Activated CD4-positive, CD25-positive, alpha-beta regulatory T cell (primary cell): Measurements from ENCODE around the gene HOXA3.

Experiments
- DNase-seq, 4 experiments: peaks; one replicate each; lab custom pipeline; 2025; lab: John Stamatoyannopoulos, UW

Gene HOXA3

GRCh38 chr7:27151931-27152815, at the start of gene HOXA3:
HOXA3 (minus strand) TSS chr7:27152583; CDS start chr7:27110640, 41,943 bp downstream.
- DNase-seq, result no peak

- no peak for DNase-seq
Observed at GRCh38 chr7:27201580-27202017, 49.2 kb upstream of the HOXA3 start.

- DNase-seq, result no peak
Observed at GRCh38 chr7:27200761-27201579, 48.6 kb upstream of the HOXA3 start.

GRCh38 chr7:27199849-27200760, 47.7 kb upstream of the HOXA3 start, which contains the start of gene HOXA13:
HOXA13 (minus strand) TSS chr7:27200091; CDS start chr7:27200077, 14 bp downstream.
- DNase-seq, result no peak

GRCh38 chr7:27198871-27199801, 46.8 kb upstream of the HOXA3 start:
- DNase-seq, result no peak

GRCh38 chr7:27198138-27198841, 45.9 kb upstream of the HOXA3 start:
- no peak for DNase-seq

GRCh38 chr7:27197137-27198042, 45.0 kb upstream of the HOXA3 start:
- no peak for DNase-seq

GRCh38 chr7:27196287-27196767, 43.9 kb upstream of the HOXA3 start:
- peak; percentile 62 to 76 (median 64) for DNase-seq

GRCh38 chr7:27194686-27195379, 42.5 kb upstream of the HOXA3 start:
- no peak for DNase-seq

GRCh38 chr7:27194002-27194352, 41.6 kb upstream of the HOXA3 start:
- no peak for DNase-seq

- no peak for DNase-seq
Observed at GRCh38 chr7:27193335-27194001, 41.1 kb upstream of the HOXA3 start.

- no peak for DNase-seq
Observed at GRCh38 chr7:27192546-27193334, 40.4 kb upstream of the HOXA3 start.

GRCh38 chr7:27191833-27192545, 39.6 kb upstream of the HOXA3 start:
- no peak for DNase-seq

- DNase-seq, result no peak
Observed at GRCh38 chr7:27191161-27191731, 38.9 kb upstream of the HOXA3 start.

- no peak for DNase-seq
Observed at GRCh38 chr7:27189997-27190748, 37.8 kb upstream of the HOXA3 start.
